ENCODE results near the gene SLC8A1.

The SLC8A1 gene

GRCh38 chr2:40243581-40244187 is 208.2 kb downstream of the SLC8A1 start:
- no peak for TF ChIP-seq CTCF (IDR thresholded peaks at IDR 0.05; ENCODE audit: insufficient read depth, low read depth, low read length, missing control alignments)
- no peak overlapping the region for H3K4me3 ChIP-seq (ENCODE audit: low read depth, low read length)
- DNase-seq (ENCODE audit: low read depth): no peak

- no peak for DNase-seq (ENCODE audit: low read depth)
- no peak for TF ChIP-seq CTCF (IDR thresholded peaks at IDR 0.05; ENCODE audit: insufficient read depth, low read depth, low read length, missing control alignments)
- H3K4me3 ChIP-seq (ENCODE audit: low read depth, low read length): no peak overlapping the region
Measured at GRCh38 chr2:40242315-40242714, 209.6 kb downstream of the SLC8A1 start.

GRCh38 chr2:40240070-40240469 is 211.8 kb downstream of the SLC8A1 start:
- DNase-seq (ENCODE audit: low read depth): no peak

GRCh38 chr2:40230707-40231432 is 221.0 kb downstream of the SLC8A1 start:
- TF ChIP-seq CTCF (IDR thresholded peaks at IDR 0.05; ENCODE audit: insufficient read depth, low read depth, low read length, missing control alignments): no peak
- no peak overlapping the region for H3K4me3 ChIP-seq (ENCODE audit: low read depth, low read length)
- DNase-seq (ENCODE audit: low read depth): no peak

More at GRCh38 chr2:40240070-40240469, 211.8 kb downstream of the SLC8A1 start:
- no peak overlapping the region for H3K4me3 ChIP-seq (ENCODE audit: low read depth, low read length)
- TF ChIP-seq CTCF (IDR thresholded peaks at IDR 0.05; ENCODE audit: insufficient read depth, low read depth, low read length, missing control alignments): no peak

GRCh38 chr2:40230186-40230585 is 221.7 kb downstream of the SLC8A1 start:
- TF ChIP-seq CTCF (IDR thresholded peaks at IDR 0.05; ENCODE audit: insufficient read depth, low read depth, low read length, missing control alignments): no peak
- no peak overlapping the region for H3K4me3 ChIP-seq (ENCODE audit: low read depth, low read length)
- no peak for DNase-seq (ENCODE audit: low read depth)

GRCh38 chr2:40228310-40228709 is 223.6 kb downstream of the SLC8A1 start:
- DNase-seq (ENCODE audit: low read depth): no peak
- no peak for TF ChIP-seq CTCF (IDR thresholded peaks at IDR 0.05; ENCODE audit: insufficient read depth, low read depth, low read length, missing control alignments)
- no peak overlapping the region for H3K4me3 ChIP-seq (ENCODE audit: low read depth, low read length)
